Kasumi-1 (cell line): ENCODE measurements around the gene NSD2.
"Not testable (repeated sequence)": the region's sequence is repeated elsewhere in the genome, so short reads cannot be mapped to it uniquely, and the experiment has no call there.

Experiments
- DNase-seq, 2 experiments: peaks; one replicate each; lab custom pipeline; 2025; lab: John Stamatoyannopoulos, UW

The NSD2 gene

GRCh38 chr4:2006956-2007653, 135.9 kb downstream of the NSD2 start:
- no peak for DNase-seq

- DNase-seq: no peak
These were observed 136.8 kb downstream of the NSD2 start for GRCh38 chr4:2007804-2008670.

- DNase-seq: no peak
These were observed 137.4 kb downstream of the NSD2 start for GRCh38 chr4:2008671-2008920.

GRCh38 chr4:2008921-2009650, 137.9 kb downstream of the NSD2 start, which contains the start of gene NELFA:
TSS of gene NELFA (minus strand) at chr4:2008974. CDS start at chr4:2008959, 15 bp downstream.
- peak; percentile 84 to 85 for DNase-seq

GRCh38 chr4:2009651-2010233, 138.5 kb downstream of the NSD2 start:
- DNase-seq: peak; percentile 46 to 53

DNA sequence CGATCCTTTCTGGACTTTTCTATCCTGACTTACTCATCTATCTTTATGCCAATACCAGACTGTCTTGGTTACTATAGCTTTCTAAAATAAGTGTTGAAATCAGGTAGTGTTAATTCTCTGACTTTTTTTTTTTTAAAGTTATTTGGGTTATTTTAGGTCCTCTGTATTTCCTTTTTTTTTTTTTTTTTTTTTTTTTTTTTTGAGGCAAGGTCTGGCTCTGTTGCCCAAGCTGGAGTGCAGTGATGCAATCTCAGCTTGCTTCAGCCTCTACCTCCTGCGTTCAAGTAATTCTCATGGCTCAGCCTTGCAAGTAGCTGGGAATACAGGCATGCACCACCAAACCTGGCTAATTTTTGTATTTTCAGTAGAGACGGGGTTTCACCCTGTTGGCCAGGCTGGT, 140.4 kb downstream of the NSD2 start:
- no peak for DNase-seq

DNA sequence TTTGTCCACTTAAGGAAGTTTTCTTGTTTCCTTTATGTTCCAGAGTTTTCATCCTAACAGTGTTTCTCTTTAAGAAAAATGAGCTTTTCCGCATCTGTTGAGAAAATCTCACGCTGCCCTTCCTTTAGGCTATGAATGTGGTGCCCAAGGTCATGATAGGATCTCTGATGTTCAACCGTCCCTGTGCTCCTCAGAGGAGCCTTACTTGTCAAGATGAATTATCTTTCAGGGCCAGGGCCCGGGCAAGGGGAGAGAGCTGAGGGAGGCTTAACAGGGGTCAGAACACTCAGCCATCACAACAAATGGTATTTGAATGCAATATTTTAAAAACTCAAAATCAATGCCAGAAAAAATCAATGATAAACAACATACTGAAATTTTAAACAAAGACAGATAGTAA, 143.8 kb downstream of the NSD2 start:
- DNase-seq: no peak

- not testable (repeated sequence) for DNase-seq
These were observed 150.3 kb downstream of the NSD2 start for GRCh38 chr4:2021358-2022018.

GRCh38 chr4:2024683-2025082, 153.5 kb downstream of the NSD2 start:
- DNase-seq: no peak

DNA sequence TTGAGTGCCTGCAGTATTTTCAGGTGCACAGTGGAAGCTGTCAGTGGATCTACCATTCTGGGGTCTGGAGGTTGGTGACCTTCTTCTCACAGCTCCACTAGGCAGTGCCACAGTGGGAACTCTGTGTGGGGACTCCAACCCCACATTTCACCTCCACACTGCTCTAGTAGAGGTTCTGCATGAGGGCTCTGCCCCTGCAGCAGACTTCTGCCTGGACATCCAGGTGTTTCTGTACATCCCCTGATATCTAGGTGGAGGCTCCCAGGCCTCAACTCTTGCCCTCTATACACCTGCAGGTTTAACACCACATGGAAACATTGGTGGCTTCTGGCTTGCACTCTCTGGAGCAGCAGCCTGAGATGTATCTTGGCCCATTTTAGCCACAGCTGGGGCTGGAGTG, 154.6 kb downstream of the NSD2 start:
- DNase-seq: no peak

DNA sequence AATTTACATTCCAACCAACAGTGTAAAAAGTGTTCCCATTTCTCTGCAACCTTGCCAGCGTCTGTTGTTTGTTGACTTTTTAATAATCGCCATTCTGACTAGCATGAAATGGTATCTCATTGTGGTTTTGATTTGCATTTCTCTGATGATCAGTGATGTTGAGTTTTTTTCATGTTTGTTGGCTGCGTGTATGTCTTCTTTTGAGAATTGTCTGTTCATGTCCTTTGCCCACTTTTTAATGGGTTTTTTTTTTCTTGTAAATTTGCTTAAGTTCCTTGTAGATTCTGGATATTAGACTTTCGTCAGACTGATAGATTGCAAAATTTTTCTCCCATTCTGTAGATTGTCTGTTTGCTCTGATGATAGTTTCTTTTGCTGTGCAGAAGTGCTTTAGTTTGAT, 155.9 kb downstream of the NSD2 start:
- not testable (repeated sequence) for DNase-seq

DNA sequence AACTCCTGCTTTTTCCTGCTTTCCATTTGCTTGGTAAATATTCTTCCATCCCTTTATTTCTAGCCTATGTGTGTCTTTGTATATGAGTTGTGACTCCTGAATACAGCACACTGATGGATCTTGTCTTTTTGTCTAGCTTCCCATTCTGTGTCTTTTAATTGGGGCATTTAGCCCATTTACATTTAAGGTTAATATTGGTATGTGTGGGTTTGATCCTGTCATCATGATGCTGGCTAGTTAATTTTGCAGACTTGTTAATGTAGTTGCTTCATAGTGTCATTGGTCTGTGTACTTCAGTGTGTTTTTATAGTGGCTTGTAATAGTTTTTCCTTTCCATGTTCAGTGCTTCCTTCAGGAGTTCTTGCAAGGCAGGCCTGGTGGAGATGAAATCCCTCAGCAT, 160.0 kb downstream of the NSD2 start:
- DNase-seq: not testable (repeated sequence)
